Mesothelial cell of epicardium (in vitro differentiated cells): ENCODE data around the gene ST8SIA4. TPM values are rescaled to one million over a fixed set of nuclear protein-coding genes. Genes with fewer than 3 reads are reported as not detected.

ENCODE experiments used
- DNase-seq, 2 experiments: peaks; one replicate each; pipeline ENCODE4 v3.0.0; 2021; ENCODE audit warnings: low spot score in 2 of 2; ENCODE audit not compliant: unreplicated experiment in 2 of 2
- H3K27ac Mint-ChIP-seq: 2 replicates; pipeline ENCODE4 v1.8.0; 2021; ENCODE audit warnings: mixed read lengths
- H3K27me3 Mint-ChIP-seq: 2 replicates; pipeline ENCODE4 v1.8.0; 2021; ENCODE audit warnings: low read depth, mixed read lengths
- H3K36me3 Mint-ChIP-seq: 2 replicates; pipeline ENCODE4 v1.8.0; 2021; ENCODE audit warnings: mixed read lengths
- H3K4me1 Mint-ChIP-seq: 2 replicates; pipeline ENCODE4 v1.8.0; 2021; ENCODE audit warnings: mixed read lengths
- H3K4me3 Mint-ChIP-seq: 2 replicates; pipeline ENCODE4 v1.8.0; 2021; ENCODE audit warnings: mild to moderate bottlenecking, moderate library complexity, mixed read lengths
- H3K9me3 Mint-ChIP-seq: 2 replicates; pipeline ENCODE4 v1.8.0; 2021; ENCODE audit warnings: mixed read lengths
- total RNA-seq: library from RNA; stranded (reverse); gene quantifications from 3 replicates; pipeline ENCODE4 v1.2.1, GENCODE V29; 2021
- TF ChIP-seq, protein P1 (sequence below): fragments of 200-600 bp; sonication (generic); IDR thresholded peaks from one replicate; pipeline ENCODE4 v1.5.0; 2021; ENCODE audit warnings: antibody characterized with exemption; ENCODE audit not compliant: unreplicated experiment

Gene ST8SIA4
- total RNA-seq, 1 donor from 2014 or later: 9.6 TPM

DNA sequence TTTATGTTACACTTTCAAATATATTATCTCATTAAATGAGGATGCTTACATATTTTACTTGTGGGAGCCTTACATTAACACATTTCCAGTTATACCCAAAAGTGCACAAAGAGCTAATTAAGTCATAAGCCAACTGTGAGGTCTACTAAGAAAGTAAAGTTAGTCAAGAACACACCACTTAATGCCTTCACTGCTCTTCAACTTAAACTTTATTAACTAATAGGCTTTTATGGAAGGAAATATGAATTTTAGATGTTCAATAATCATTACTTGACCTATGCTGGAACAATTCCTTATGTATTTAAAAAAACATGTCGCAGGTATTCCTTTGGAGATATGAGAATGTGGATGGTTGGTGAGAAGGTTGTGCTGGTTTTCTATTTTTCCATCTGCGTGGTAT lies 3.4 kb downstream of the ST8SIA4 start:
- H3K27me3 Mint-ChIP-seq: peaks cover 79% of the 10 kb centered on the region
- no peak for DNase-seq
- no peak overlapping the region for H3K27ac Mint-ChIP-seq
- peak overlapping the region; percentile 66 for H3K4me3 Mint-ChIP-seq
- H3K36me3 Mint-ChIP-seq: no peaks in the 10 kb centered on the region
- H3K9me3 Mint-ChIP-seq: no peaks in the 10 kb centered on the region
- TF ChIP-seq, protein P1, sequence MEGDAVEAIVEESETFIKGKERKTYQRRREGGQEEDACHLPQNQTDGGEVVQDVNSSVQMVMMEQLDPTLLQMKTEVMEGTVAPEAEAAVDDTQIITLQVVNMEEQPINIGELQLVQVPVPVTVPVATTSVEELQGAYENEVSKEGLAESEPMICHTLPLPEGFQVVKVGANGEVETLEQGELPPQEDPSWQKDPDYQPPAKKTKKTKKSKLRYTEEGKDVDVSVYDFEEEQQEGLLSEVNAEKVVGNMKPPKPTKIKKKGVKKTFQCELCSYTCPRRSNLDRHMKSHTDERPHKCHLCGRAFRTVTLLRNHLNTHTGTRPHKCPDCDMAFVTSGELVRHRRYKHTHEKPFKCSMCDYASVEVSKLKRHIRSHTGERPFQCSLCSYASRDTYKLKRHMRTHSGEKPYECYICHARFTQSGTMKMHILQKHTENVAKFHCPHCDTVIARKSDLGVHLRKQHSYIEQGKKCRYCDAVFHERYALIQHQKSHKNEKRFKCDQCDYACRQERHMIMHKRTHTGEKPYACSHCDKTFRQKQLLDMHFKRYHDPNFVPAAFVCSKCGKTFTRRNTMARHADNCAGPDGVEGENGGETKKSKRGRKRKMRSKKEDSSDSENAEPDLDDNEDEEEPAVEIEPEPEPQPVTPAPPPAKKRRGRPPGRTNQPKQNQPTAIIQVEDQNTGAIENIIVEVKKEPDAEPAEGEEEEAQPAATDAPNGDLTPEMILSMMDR: no peak
- peaks cover 29% of the 10 kb centered on the region for H3K4me1 Mint-ChIP-seq

DNA sequence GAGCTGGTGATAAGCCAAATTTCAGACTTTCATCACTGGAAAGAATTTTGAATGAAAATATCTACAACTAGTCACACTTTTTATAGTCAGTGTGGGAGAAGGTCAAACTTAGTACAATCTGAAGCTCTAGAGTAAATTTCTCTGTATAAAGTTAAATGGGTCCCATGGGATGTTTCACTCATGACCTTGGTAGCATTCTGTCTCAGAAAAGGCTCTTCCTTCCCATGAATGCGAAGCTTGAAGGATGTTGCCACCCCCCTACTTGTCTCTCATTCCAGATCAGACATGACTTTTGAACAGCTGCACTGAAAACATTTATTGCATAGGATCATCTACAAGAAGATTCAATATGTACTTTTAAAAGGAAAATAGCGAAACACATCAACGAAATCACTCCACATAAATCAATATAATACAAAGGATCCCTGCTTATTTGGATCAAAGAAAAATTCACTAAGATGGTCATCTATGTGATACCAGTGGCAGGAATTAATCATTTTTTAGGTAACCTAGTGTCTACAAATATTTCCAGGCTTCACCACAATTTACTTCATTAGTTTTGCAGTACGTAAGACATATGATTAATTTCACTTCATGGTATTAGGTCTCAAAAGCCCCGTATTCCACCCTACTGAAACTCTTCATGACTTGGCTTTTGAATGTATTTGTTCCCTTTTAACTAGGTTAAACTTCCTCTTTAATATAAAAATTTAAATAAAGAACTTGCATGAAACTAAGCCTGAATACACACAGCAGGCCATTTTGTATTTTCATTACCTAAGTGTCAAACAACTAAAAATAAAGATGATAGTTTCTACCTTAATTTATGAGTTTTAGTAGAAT lies 4.4 kb downstream of the ST8SIA4 start:
- Mint-ChIP-seq H3K36me3 (no peaks in the 10 kb centered on the region), H3K4me3 (no peak overlapping the region), H3K27ac (no peak overlapping the region), H3K9me3 (no peaks in the 10 kb centered on the region), H3K4me1 (peaks cover 23% of the 10 kb centered on the region), H3K27me3 (peaks cover 75% of the 10 kb centered on the region)
- TF ChIP-seq, protein P1: no peak
- no peak for DNase-seq

DNA sequence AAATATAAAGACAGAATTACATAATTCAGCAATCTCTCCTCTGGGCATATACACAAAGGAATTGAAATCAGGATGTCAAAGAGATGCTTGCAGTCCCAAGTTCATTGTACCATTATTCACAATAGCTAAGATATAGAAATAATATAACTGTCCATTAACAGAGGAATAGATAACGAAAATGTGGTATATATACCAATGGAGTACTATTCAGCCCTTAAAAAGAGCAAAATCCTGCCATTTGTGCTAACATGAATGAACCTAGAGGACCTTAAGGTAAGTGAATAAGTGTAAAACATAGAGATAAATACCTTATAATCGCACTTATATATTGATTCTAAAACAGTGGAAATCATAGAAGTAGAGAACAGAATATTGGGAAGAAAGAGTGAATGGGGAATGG lies 7.0 kb downstream of the ST8SIA4 start:
- Mint-ChIP-seq H3K4me1 (peaks cover 3% of the 10 kb centered on the region), H3K4me3 (no peak overlapping the region), H3K27ac (no peak overlapping the region), H3K36me3 (no peaks in the 10 kb centered on the region), H3K9me3 (no peaks in the 10 kb centered on the region), H3K27me3 (peaks cover 53% of the 10 kb centered on the region)
- TF ChIP-seq, protein P1: no peak
- DNase-seq: no peak

DNA sequence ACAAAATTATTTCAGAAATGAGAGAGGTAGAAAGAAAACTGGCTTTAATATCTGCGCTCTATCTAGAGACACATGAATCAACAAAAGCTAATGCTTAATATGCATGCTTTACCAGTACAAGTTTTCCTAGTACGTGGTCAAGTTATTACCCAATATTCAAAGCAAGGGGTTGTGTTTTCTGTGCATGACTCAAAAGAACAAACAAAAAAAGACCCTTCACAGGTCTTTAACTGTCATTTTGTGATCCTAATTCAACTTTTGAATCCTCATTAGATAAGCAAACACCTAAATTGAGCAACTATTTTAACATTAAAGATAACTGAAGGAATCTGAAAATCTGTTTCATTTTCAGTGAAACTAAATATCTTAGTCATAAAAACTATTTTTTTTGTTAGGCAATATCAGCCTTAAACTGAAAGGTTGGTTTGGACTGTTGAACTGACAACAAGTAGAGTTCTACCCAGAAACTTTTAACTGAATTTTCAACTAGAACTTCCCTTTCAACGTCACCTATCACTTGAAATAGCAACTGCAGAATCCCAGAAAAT lies 12.5 kb downstream of the ST8SIA4 start:
- no peak for DNase-seq
- Mint-ChIP-seq H3K27ac (no peak overlapping the region), H3K36me3 (no peaks in the 10 kb centered on the region), H3K27me3 (peaks cover 27% of the 10 kb centered on the region), H3K9me3 (no peaks in the 10 kb centered on the region), H3K4me1 (no peaks in the 10 kb centered on the region), H3K4me3 (no peak overlapping the region)
- TF ChIP-seq, protein P1: no peak

DNA sequence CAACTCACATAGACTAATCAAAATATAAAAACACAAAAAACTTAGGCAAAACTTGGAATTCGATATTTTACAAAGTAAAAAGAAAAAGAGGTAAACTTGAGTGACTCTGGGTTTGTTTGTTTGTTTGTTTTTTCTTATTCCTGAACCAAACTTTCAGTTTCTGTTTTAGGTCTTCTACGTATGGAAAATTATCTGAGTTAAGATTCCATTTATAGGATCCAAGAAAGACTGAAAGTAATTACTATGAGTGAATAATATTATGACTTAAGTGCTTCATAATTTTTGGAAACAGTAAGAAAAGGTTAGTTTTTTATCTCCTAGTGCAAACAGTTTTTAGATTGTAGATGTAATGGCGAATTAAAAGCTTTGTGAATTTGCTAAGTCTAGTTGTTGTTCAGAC lies 13.2 kb downstream of the ST8SIA4 start:
- Mint-ChIP-seq H3K4me3 (no peak overlapping the region), H3K27me3 (peaks cover 22% of the 10 kb centered on the region), H3K9me3 (no peaks in the 10 kb centered on the region), H3K4me1 (no peaks in the 10 kb centered on the region), H3K27ac (no peak overlapping the region), H3K36me3 (no peaks in the 10 kb centered on the region)
- no peak for DNase-seq
- TF ChIP-seq, protein P1: no peak
